CD4-positive, alpha-beta T cell treated with Interleukin-2 at 100 ng/mL for 4 hours (primary cell): ENCODE data around the gene SMDT1.
A peak's percentile ranks its signal among the peaks of the same experiment; 100 is the strongest.

Experiments
- DNase-seq: peaks from one replicate; pipeline ENCODE4 v3.0.0-alpha.2; 2020; ENCODE audit warnings: low spot score

The SMDT1 gene

GRCh38 chr22:42079319-42080251 lies at the start of gene SMDT1:
Gene SMDT1, plus strand, starts transcription at chr22:42079700. Its CDS starts 69 bp downstream, at chr22:42079769.
- DNase-seq = peak; percentile 98

GRCh38 chr22:42033263-42034181 lies 46.0 kb upstream of the SMDT1 start:
- no peak for DNase-seq

GRCh38 chr22:42035256-42035655 lies 44.2 kb upstream of the SMDT1 start:
- no peak for DNase-seq

- no peak for DNase-seq
These were observed 40.2 kb upstream of the SMDT1 start for GRCh38 chr22:42039271-42039670.

- DNase-seq = no peak
These were observed 37.7 kb upstream of the SMDT1 start for GRCh38 chr22:42041784-42042183.

GRCh38 chr22:42050641-42051180 lies 28.8 kb upstream of the SMDT1 start:
- DNase-seq = no peak

- no peak for DNase-seq
These were observed 26.7 kb upstream of the SMDT1 start for GRCh38 chr22:42052765-42053164.

GRCh38 chr22:42056757-42057511 lies 22.6 kb upstream of the SMDT1 start:
- DNase-seq = no peak

GRCh38 chr22:42060489-42060888 lies 19.0 kb upstream of the SMDT1 start:
- no peak for DNase-seq

GRCh38 chr22:42061041-42061440 lies 18.5 kb upstream of the SMDT1 start:
- DNase-seq = no peak

GRCh38 chr22:42062506-42063170 lies 16.9 kb upstream of the SMDT1 start:
- DNase-seq = no peak

- DNase-seq = no peak
These were observed 14.9 kb upstream of the SMDT1 start for GRCh38 chr22:42064629-42065028.

- DNase-seq = no peak
These were observed 13.9 kb upstream of the SMDT1 start for GRCh38 chr22:42065438-42066125.

GRCh38 chr22:42066126-42066761 lies 13.3 kb upstream of the SMDT1 start:
- DNase-seq = no peak

GRCh38 chr22:42066937-42067336 lies 12.6 kb upstream of the SMDT1 start:
- DNase-seq = no peak

- DNase-seq = no peak
These were observed 11.7 kb upstream of the SMDT1 start for GRCh38 chr22:42067671-42068251.

GRCh38 chr22:42068291-42068690 lies 11.2 kb upstream of the SMDT1 start:
- DNase-seq = no peak

GRCh38 chr22:42069801-42070516 lies 9.5 kb upstream of the SMDT1 start:
- DNase-seq = no peak
